GM18526 (cell line): ENCODE results near the gene HAX1.

ENCODE experiments used
- POLR2A ChIP-seq: IDR thresholded peaks from 3 replicates; pipeline ENCODE4 v1.6.1; 2011; ENCODE audit not compliant: insufficient read length; ENCODE audit errors: extremely low read depth

The HAX1 gene

GRCh38 chr1:154264454-154264853 lies 8.0 kb upstream of the HAX1 start:
- no peak for TF ChIP-seq POLR2A

- TF ChIP-seq POLR2A: no peak
Observed at GRCh38 chr1:154265586-154265985, 6.8 kb upstream of the HAX1 start.

DNA sequence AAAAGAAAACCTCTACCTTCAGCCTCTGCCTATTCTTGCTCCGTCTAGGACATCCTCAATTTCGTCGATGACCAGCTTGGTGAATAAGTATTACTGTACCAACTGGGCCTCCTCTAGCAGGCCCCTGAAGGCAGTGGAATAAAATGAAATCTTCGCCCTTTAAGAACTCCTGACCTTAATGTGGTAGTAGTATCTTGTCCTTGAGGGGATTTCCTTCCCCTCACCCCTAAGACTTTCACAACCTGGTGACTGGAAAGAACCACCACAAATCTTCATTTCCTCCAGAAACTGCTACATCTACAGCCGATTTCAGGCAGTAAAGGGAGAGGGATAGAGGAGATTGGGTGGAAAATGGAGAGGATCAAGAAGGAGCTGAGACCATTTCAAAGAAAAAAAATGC lies 1.6 kb upstream of the HAX1 start:
- no peak for TF ChIP-seq POLR2A

DNA sequence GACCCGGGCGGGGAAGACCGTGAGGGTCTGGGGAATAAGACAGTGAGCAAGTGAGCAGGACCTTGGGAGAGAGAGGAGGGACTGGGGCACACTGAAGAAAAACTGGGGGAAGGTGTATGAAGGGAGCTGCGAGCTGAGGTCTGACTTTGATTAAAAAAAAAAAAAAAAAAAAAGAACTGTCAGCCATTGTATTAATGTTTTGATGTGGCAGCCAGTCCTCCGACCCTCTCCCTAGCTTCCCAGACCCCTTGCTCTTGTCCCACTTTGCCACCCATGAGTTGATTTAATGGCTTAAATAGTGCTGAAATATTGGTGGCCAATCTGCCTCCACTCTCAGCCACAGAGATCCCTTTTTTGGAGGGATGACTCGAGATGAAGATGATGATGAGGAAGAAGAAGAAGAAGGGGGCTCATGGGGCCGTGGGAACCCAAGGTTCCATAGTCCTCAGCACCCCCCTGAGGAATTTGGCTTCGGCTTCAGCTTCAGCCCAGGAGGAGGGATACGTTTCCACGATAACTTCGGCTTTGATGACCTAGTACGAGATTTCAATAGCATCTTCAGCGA lies 652 bp downstream of the HAX1 start:
- no peak for TF ChIP-seq POLR2A

DNA sequence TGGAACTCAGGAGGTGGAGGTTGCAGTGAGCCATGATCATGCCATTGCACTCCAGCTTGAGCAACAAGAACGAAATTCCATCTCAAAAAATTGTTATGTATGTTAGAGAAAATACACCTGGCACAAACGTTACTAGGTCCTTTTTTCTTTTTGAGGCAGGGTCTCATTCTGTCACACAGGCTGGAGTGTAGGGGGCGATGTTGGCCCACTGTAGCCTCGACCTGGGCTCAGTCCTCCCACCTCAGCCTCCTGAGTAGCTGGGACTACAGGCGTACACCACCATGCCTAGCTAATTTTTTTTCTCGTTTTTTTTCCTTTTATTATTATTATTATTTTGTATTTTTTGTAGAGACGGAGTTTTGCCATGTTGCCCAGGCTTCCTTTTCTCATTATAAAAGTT lies 4.4 kb downstream of the HAX1 start:
- TF ChIP-seq POLR2A: no peak

DNA sequence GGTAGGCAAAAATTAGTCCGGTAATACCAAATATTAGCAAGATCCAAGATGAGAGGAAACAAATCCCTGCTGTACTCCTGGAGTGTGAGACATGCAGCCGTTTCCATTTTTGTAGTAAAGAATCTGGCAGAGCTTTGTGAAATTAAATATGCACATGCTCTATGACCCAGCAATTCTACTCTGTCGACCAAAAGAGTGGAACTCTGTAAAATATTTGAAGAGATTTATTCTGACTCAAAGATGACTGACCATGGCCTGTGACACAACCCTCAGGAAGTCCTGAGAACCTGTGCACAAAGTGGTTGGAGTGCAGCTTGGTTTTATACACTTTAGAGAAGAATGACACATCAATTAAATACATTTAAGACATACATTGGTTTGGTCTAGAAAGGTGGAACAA lies 16.2 kb downstream of the HAX1 start:
- no peak for TF ChIP-seq POLR2A

DNA sequence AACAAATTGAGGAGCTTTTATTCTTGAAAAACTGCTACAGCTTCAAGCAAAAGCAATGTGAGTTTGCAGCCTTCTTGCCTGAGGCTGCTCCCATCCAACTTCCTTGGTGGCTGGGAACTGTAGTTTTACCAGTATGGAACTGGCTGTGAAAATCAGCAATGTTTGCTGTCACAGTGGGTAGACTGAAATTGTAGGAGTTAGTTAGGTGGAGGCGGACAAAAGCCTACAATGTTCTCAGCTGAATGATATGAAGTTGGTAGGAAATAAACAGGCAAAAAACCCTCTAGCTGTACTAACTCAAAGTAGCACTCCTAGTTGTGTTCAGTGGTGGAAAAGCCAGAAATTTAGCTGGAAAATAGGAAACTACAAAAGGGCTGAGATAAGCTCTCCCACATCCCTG lies 18.5 kb downstream of the HAX1 start:
- TF ChIP-seq POLR2A: no peak

DNA sequence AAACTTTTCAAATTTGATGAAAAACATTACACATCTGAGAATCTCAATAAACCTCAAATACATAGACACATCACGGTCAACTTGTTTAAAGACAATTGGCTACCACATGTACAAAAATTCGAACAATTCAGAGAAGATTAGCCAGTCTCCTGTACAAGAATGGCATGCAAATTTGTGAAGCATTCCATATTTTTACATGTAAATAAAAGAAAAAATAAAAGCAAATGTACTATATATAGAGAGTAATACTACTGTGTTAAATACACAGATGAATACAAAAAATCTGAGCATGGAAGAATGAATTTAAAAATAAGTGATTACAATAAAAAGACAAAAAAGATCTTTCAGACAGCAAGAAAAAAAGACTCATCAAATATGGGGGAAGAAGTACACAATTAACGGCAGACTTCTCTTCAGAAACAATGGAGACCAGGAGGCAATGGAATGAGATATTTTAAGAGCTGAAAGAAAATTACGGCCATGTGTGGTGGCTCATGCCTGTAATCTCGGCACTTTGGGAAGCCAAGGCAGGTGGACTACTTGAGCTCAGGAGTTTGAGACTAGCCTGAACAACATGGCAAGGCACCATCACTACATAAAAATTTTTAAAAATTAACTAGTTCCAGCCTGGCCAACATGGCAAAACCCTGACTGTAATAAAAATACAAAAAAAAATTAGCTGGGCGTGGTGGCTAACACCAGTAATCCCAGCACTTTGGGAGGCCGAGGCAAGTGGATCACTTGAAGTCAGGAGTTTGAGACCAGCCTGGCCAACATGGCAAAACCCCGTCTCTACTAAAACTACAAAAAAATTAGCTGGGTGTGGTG lies 23.2 kb downstream of the HAX1 start:
- no peak for TF ChIP-seq POLR2A

GRCh38 chr1:154301582-154301981 lies 29.2 kb downstream of the HAX1 start:
- TF ChIP-seq POLR2A: no peak

DNA sequence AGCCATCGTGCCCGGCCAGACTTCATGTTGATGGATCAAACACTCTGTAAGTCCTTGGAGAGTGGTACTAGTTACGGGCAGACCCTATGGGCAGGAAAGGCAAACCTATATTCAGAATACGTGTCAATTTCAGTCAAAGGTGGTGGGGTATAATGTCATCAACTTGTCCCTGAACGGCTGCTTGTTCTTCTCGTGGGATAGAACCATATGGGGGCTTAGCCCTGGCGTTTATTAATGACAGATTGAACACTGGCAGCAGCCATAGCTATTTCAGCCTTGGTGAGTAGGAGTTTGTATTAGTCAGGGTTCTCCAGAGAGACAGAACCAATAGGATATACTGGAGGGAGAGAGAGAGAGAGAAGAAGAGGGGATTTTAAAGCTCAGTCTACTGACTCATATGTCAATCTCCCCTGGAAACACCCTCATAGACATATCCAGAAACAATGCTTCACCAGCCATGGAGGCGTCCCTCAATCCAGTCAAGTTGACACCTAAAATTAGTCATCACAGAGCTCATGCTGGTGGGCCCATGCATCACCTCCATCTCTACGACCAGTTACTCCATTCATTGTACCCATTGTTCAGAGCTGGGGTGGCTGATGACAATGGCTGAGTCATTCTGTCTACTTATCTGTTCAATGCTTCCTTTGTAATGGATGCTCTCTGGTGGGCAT lies 32.4 kb downstream of the HAX1 start:
- no peak for TF ChIP-seq POLR2A

- TF ChIP-seq POLR2A: no peak
Observed at GRCh38 chr1:154306151-154306550, 33.7 kb downstream of the HAX1 start.

GRCh38 chr1:154313066-154313356 lies 40.6 kb downstream of the HAX1 start:
- TF ChIP-seq POLR2A: no peak

GRCh38 chr1:154316704-154317103 lies 44.3 kb downstream of the HAX1 start:
- TF ChIP-seq POLR2A: no peak

GRCh38 chr1:154318386-154318785 lies 46.0 kb downstream of the HAX1 start:
- no peak for TF ChIP-seq POLR2A

DNA sequence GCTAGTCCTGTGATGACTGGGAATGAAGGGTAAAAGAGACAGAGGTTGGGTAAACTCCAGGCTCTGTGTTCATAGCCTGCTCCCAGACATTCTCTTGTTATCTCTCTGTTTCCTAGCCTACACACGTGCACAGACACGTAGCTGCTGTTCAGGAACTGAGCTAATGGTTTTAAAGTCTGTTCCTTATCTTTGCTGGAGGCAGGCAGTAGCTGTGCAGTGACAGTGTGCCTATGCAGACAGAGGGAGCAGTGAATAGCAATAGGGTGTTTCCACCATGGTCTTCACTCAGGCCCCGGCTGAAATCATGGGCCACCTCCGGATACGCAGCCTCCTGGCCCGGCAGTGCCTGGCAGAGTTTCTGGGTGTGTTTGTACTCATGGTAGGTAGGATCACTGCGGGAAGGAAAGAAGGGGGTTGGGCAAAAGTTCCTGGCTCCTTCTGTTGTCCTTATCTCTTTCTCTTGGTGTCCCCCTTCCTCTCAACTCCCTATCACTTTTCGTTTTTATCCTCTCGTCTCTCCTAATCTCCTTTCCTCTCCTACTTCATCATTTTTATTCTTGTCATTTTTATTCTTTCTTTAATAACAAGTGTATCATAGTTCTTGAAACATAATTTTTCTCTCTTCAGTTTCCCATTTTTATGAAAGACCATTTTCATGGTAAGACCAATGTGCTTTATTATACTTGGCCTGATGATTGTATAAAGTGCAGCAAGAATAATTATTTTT lies 48.6 kb downstream of the HAX1 start, which contains the start of gene AQP10:
Gene AQP10, plus strand, starts transcription at position 212 of the 727 bp plus-strand sequence. Its CDS starts 63 bp downstream, at position 275.
- TF ChIP-seq POLR2A: no peak

DNA sequence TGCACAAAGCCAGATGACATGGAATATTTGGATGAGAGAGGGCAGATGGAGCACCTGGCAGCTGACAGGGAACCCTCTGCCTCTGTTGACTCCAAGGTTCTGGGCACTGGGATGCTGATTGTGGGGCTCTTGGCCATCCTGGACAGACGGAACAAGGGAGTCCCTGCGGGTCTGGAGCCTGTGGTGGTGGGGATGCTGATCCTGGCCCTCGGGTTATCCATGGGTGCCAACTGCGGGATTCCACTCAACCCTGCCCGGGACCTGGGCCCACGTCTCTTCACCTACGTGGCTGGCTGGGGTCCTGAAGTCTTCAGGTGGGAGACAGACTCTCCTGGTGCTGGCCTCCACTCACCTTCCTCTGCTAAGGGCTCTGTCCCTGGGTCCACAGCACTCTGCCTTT lies 51.1 kb downstream of the HAX1 start:
- no peak for TF ChIP-seq POLR2A
